MCF 10A (cell line): ENCODE results near the gene MYO10. TPM values are rescaled to one million over a fixed set of nuclear protein-coding genes. Genes with fewer than 3 reads are reported as not detected.

Source experiments
- BruUV-seq: library from RNA; stranded (reverse); fragments of 400-500 nt; replicated peaks from 2 replicates; lab custom pipeline; 2021; lab: Mats Ljungman, UMichigan
- CTCF ChIA-PET: fragments of 300-600 bp; sonication (Branson Sonifier 250); formaldehyde crosslinking; extraction: SDS; loops from one replicate; lab custom pipeline; 2021; ENCODE audit warnings: antibody characterized with exemption, inconsistent platforms; lab: Yijun Ruan, JAX
- POLR2A ChIA-PET: fragments of 300-600, 350-650 bp; sonication (Branson Sonifier 250); formaldehyde crosslinking; extraction: SDS; loops from one replicate; lab custom pipeline; 2020; ENCODE audit warnings: antibody characterized with exemption, inconsistent platforms; lab: Yijun Ruan, JAX
- DNase-seq: peaks from one replicate; pipeline ENCODE4 v3.0.0-alpha.2; 2018; ENCODE audit not compliant: unreplicated experiment
- H3K27ac Mint-ChIP-seq: one replicate; pipeline ENCODE4 v1.8.0; 2022; ENCODE audit warnings: mild to moderate bottlenecking, low read depth, mixed read lengths; ENCODE audit not compliant: unreplicated experiment
- H3K27me3 Mint-ChIP-seq: one replicate; pipeline ENCODE4 v1.8.0; 2022; ENCODE audit warnings: mixed read lengths; ENCODE audit not compliant: insufficient read depth, unreplicated experiment
- H3K36me3 Mint-ChIP-seq: one replicate; pipeline ENCODE4 v1.8.0; 2022; ENCODE audit warnings: mild to moderate bottlenecking, moderate library complexity, mixed read lengths; ENCODE audit not compliant: insufficient read depth, unreplicated experiment
- H3K4me1 Mint-ChIP-seq: one replicate; pipeline ENCODE4 v1.8.0; 2022; ENCODE audit warnings: mixed read lengths; ENCODE audit not compliant: insufficient read depth, unreplicated experiment
- H3K4me3 Mint-ChIP-seq: one replicate; pipeline ENCODE4 v1.8.0; 2022; ENCODE audit warnings: mild to moderate bottlenecking, moderate library complexity, mixed read lengths; ENCODE audit not compliant: unreplicated experiment
- H3K9me3 Mint-ChIP-seq: one replicate; pipeline ENCODE4 v1.8.0; 2022; ENCODE audit warnings: mixed read lengths; ENCODE audit not compliant: unreplicated experiment
- intact Hi-C: fragments of 100-400 bp; cut with micrococcal nuclease; formaldehyde crosslinking; loops from 2 replicates; pipeline ENCODE4 v1.14.1; 2022
- total RNA-seq: library from RNA; stranded (reverse); gene quantifications from 2 replicates; pipeline ENCODE4 v1.2.3, GENCODE V29; 2022
- TF ChIP-seq, protein P1 (sequence below): fragments of 200-600 bp; IDR thresholded peaks from one replicate; pipeline ENCODE4 v1.8.0; 2022; ENCODE audit warnings: antibody characterized with exemption, mild to moderate bottlenecking; ENCODE audit not compliant: unreplicated experiment

Gene MYO10
- total RNA-seq, 1 experiment from 2014 or later, result 35.7 TPM

DNA sequence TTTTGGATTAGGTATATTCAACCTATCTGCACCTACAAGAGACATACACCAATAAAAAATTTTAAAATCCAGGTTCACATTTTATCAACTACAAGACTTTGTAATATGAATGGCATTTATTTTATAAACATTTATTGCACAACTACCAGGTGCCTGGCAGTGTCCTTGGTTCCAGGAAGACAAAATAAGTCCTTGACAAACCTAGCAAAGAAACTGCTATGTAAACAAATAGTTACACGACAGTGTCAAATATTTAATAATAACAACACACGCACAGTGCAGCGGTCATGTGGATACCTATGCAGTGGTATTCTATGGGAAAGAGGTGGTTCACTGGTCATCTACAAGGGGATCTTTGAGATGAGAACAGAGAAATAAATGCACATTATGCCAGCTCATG is 120.7 kb downstream of the MYO10 start:
- ChIA-PET POLR2A (interaction anchor here (1.1 kb wide), 1 partner anchor 121 kb away, joined by 3 read pairs; the partner anchor contains the start of gene MYO10), CTCF (interaction anchor here (0.8 to 2.4 kb wide), 4 partner anchors 10 to 375 kb away, joined by 3 to 10 read pairs (median 4); no protein-coding TSS in a partner anchor)
- H3K27ac Mint-ChIP-seq, result peak overlapping the region; percentile 49

DNA sequence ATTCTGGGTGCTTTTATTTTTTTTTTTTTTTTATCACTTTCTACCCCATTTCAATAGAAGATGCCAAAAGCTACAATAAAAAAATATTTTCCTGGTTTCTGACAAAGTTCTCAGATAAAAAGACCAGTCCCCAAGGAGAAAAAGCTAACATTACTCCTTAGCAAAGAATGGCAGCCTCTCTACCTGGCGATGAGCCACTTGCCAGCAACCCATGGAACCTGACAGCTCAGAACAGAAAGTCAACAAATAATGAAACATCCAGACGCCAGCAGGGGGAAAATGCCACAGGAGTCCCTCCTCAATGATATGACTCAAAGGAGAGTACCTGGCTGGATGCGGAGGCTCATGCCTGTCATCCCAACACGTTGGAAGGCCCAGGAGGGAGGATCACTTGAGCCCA is 123.2 kb downstream of the MYO10 start:
- peak overlapping the region; percentile 38 for H3K27ac Mint-ChIP-seq
- H3K4me1 Mint-ChIP-seq, result peaks cover 35% of the 10 kb centered on the region
- ChIA-PET POLR2A (no interaction called here), CTCF (interaction anchor here (0.5 to 1.8 kb wide), 8 partner anchors 14 to 992 kb away, joined by 3 to 14 read pairs (median 3); no protein-coding TSS in a partner anchor)
- peaks cover 12% of the 10 kb centered on the region for H3K36me3 Mint-ChIP-seq
- DNase-seq, result peak; percentile 69
- BruUV-seq, result no TSS peak
- TF ChIP-seq, protein P1, sequence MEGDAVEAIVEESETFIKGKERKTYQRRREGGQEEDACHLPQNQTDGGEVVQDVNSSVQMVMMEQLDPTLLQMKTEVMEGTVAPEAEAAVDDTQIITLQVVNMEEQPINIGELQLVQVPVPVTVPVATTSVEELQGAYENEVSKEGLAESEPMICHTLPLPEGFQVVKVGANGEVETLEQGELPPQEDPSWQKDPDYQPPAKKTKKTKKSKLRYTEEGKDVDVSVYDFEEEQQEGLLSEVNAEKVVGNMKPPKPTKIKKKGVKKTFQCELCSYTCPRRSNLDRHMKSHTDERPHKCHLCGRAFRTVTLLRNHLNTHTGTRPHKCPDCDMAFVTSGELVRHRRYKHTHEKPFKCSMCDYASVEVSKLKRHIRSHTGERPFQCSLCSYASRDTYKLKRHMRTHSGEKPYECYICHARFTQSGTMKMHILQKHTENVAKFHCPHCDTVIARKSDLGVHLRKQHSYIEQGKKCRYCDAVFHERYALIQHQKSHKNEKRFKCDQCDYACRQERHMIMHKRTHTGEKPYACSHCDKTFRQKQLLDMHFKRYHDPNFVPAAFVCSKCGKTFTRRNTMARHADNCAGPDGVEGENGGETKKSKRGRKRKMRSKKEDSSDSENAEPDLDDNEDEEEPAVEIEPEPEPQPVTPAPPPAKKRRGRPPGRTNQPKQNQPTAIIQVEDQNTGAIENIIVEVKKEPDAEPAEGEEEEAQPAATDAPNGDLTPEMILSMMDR, result no peak
- H3K27me3 Mint-ChIP-seq, result no peaks in the 10 kb centered on the region
- no peak overlapping the region for H3K4me3 Mint-ChIP-seq
- intact Hi-C loops, result no loop called here
- no peaks in the 10 kb centered on the region for H3K9me3 Mint-ChIP-seq

More for the DNA sequence above, 120.7 kb downstream of the MYO10 start:
- peaks cover 32% of the 10 kb centered on the region for H3K4me1 Mint-ChIP-seq
- no peak overlapping the region for H3K4me3 Mint-ChIP-seq
- TF ChIP-seq, protein P1, result no peak
- H3K36me3 Mint-ChIP-seq, result peaks cover 12% of the 10 kb centered on the region
- intact Hi-C loops, result no loop called here
- BruUV-seq, result no TSS peak
- H3K9me3 Mint-ChIP-seq, result no peaks in the 10 kb centered on the region
- no peaks in the 10 kb centered on the region for H3K27me3 Mint-ChIP-seq
- DNase-seq, result peak; percentile 28

DNA sequence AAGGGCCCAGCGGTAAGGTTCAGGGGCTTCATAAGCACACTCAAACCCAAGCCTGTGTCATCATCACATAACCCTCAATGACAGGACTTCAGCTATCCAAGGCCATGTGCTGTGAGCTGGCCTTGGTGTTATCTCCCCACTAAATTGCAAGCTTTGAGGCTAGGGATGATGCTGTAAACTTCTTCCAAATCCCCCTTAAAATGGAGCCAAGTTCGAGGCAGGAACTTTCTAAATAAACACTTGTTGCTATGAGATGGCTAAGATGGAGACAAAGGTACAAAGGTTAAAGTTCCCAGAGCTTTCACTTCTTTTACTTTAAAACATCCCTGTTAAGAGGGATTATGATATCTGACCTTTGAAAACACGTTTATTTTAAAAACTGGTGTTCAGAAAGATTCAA is 123.6 kb downstream of the MYO10 start:
- intact Hi-C loops, result no loop called here
- no peaks in the 10 kb centered on the region for H3K27me3 Mint-ChIP-seq

DNA sequence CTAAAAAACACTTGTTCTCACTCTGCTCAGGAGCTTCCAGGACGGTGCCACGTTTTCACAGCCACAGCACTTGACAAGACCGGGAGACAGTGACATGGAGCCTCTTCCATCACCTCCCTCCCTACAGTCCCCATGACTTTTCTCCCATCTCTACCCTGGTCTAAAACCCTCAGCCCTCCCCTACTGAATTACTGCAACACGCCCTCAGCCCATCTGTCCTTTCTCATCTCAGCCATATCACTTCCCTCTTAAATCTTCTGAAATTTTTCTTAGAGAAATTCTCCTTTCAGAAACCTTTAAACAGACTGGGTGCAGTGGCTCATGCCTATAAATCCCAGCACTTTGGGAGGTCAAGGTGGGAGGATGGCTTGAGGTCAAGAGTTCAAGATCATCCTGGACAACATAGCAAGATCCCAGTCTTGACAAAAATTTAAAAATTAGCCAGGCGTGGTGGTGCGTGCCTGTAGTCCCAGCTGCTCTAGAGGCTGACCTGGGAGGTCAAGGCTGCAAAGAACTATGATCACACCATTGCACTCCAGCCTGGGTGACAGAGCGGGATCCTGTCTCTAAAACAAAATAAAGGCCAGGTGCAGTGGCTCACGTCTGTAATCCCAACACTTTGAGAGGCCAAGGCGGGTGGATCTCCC is 125.8 kb downstream of the MYO10 start:
- POLR2A ChIA-PET, result interaction anchor here (1.2 kb wide), 1 partner anchor 47 kb away, joined by 3 read pairs; no protein-coding TSS in a partner anchor
- TF ChIP-seq, protein P1, result no peak
- no peak for DNase-seq
- Mint-ChIP-seq H3K27ac (peak overlapping the region; percentile 19), H3K36me3 (peaks cover 12% of the 10 kb centered on the region), H3K27me3 (no peaks in the 10 kb centered on the region), H3K9me3 (no peaks in the 10 kb centered on the region), H3K4me1 (peaks cover 29% of the 10 kb centered on the region), H3K4me3 (no peak overlapping the region)
- CTCF ChIA-PET, result interaction anchor here (1.0 to 1.5 kb wide), 4 partner anchors 19 to 381 kb away, joined by 5 to 11 read pairs (median 6); no protein-coding TSS in a partner anchor
- intact Hi-C loops, result no loop called here
- BruUV-seq, result no TSS peak

More for the DNA sequence above, 123.6 kb downstream of the MYO10 start:
- ChIA-PET CTCF (interaction anchor here (0.5 to 1.8 kb wide), 8 partner anchors 14 to 993 kb away, joined by 3 to 14 read pairs (median 3); no protein-coding TSS in a partner anchor), POLR2A (no interaction called here)
- peaks cover 35% of the 10 kb centered on the region for H3K4me1 Mint-ChIP-seq
- no peak overlapping the region for H3K4me3 Mint-ChIP-seq
- H3K36me3 Mint-ChIP-seq, result peaks cover 12% of the 10 kb centered on the region
- peak overlapping the region; percentile 38 for H3K27ac Mint-ChIP-seq
- no TSS peak for BruUV-seq
- TF ChIP-seq, protein P1, result no peak
- DNase-seq, result no peak
- H3K9me3 Mint-ChIP-seq, result no peaks in the 10 kb centered on the region
